ENCODE data around the gene SV2C.
"Not testable (repeated sequence)": the region's sequence is repeated elsewhere in the genome, so short reads cannot be mapped to it uniquely, and the experiment has no call there.

SV2C gene

DNA sequence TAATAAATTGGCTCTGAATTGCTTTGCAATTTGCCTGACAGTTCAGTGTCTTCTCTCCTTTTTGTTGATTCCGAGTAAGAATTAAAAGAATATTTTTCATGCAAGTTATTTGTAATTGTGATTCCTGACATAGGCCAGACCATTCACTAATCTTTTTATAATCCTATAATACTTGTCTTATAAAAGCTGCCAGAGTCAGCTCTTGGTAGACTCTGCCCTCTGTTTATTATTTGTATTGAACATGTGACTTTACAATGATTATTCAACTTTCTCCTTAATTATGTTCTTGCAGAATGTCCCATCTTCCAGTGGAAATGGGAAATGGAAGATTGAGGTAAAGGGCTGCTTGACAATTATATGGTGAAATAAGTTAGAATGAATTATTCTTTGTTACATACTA, 121.0 kb downstream of the SV2C start:
- DNase-seq (ENCODE audit: low read depth) = no peak

DNA sequence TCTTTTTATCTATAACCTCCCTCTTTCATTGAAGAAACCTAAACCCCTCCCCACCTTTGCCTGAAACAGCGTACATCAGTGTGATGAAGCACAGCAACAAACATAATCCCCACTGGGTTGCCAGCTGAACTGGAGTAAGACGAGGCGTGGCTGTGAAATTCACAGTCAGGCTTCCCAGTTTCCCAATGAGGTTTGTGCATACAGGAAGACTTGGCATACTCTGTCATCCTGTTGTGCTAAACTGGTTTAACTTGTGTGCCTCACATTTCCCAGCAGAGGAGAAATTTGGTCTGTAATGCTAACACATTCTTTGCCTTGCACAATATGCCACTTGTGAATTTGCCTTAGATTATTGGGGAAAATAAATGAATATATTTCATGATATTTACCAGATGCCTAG, 121.5 kb downstream of the SV2C start:
- DNase-seq (ENCODE audit: low read depth) = no peak

DNA sequence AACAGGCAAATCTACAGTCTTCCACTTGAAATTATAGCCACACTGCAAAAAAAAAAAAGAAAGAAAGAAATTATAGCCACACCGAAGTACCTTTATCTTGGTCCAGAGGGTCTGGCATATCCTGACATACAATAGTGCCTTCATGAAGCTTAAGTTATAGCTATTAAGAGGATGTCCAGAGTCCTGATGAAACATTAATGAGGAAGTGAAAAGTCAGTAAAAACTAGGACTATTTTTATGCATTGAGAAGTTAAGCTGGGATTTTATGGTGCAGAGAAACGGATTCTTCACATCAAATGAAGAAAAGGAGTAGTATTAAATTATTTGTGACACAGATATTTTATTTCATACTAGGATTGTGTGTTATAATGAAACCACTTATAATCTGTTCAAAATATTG, 123.9 kb downstream of the SV2C start:
- no peak for DNase-seq (ENCODE audit: low read depth)

DNA sequence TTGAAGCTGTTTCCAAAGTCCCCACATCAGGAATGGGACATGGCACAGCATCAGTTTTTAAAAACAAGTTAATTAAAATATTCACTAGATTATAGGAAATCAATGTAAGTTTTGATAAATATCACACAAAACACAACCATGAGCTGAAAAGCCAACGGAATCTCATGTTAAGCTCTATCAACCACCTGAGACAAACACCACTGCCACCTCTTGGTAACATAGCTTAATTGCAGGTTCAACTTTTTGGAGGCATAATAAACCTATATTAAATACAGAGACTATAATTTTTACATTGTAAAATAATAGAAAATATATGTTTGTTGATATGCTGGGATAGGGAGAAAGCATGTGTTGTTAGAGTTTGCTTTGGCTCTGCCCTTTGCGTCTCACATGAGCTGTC, 126.1 kb downstream of the SV2C start:
- no peak for DNase-seq (ENCODE audit: low read depth)

DNA sequence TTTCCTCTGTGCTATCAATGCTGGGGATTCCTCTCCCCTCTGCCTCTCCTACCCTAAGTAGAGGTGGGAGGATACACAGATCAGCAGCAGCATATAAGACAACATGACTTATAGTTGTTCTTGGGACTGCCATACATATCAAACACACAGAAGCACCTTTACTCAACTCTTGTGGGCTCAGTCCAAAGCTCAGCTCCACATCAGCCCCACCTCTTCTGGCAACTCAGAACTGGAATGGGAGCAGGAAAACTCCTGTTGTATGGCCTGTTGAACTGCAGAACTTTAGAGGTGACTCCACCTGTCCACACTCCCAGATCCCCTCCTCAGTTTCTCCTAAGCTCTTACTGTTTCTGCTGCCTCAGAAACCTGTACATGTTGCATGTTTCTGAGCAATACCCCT, 127.8 kb downstream of the SV2C start:
- DNase-seq (ENCODE audit: low read depth) = no peak

DNA sequence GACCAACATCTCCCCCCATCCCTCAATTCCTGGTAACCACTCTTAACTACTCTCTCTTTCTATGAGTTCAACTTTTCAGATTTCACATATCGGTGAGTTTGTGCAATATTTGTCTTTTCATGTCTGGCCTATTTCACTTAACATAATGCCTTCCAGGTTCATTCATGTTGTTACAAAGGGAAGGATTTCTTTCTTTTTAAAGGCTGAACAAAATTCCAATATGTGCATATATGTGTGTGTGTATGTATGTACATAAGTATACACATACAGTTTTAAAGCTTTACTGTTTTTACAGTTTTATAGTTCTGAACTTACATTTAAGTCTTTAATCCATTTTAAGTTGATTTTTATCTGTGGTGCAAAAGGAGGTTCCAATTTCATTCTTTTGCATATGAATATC, 130.7 kb downstream of the SV2C start:
- DNase-seq (ENCODE audit: low read depth) = no peak

DNA sequence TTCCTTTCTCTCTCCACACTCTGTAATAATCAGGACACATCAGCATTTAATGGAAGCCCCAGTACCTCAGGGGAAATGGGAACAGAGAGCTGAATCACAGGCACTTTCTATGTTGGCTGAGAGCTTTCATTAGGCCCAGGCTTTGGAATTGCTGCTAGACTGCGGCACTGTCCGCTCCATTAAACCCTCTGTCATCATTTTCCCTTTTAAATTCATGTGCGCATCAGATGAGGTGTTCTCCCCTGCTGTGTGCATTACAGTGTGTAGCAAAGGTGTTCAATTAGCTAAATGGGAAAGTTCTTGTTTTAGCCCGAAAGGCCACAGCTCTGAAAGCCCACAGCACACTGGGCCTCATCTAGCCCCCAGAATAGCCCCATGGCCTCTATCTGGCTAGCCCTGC, 133.6 kb downstream of the SV2C start:
- no peak for DNase-seq (ENCODE audit: low read depth)

DNA sequence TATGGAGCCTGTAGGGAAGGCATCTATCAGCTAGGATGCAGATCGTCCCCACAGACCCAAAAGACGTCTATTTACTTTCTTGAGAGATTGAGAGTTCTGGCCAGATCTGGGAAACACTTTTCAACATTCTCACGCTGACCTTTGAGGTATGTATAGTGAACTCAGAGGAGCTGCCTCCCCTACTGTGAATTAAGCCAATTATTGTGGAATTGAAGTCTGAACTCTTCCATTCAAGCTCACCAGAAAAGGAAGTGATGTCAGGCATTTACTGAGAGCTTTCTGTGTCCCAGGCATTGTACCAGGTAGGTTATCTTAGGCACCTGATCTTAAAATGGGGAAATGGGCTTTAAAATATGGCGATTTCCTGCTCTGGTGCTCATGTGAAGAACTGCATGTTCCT, 136.5 kb downstream of the SV2C start:
- no peak for DNase-seq (ENCODE audit: low read depth)

DNA sequence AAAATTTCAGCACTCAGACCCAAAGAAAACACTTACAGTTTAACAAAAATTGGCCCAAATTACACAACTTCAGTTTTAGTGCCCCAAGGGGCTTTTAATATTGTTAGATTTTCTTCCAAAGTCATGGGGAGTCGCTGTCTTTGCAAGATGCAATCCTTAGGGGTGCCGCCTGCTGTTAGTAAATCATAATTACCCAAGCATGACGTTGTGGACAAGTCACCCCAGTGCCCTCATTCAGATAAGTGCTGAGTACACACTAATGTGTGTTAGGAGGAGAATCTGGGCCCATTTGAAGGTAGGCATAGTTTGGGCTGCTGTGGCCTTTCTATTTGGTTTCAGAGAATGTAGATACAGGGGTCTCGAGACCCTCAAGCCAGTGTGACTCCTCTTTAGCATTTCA, 138.1 kb downstream of the SV2C start:
- no peak for DNase-seq (ENCODE audit: low read depth)

DNA sequence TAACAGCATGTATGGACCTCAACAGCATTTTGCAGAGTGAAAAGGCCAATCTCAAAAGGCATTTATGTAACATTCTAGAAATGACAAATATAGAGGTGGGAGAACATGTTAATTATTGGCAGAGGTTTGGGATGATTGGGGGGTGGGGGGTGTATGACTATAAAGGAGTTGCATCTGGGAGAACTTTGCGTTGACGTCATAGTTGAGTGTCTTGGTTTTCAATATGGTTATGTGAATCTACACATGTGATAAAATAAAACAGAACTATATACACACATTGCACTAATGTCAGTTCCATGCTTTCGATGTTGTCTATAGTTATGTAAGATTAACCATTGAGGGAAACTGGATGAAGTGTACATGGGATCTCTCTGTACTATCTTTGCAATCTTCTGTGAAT, 139.1 kb downstream of the SV2C start:
- no peak for DNase-seq (ENCODE audit: low read depth)

DNA sequence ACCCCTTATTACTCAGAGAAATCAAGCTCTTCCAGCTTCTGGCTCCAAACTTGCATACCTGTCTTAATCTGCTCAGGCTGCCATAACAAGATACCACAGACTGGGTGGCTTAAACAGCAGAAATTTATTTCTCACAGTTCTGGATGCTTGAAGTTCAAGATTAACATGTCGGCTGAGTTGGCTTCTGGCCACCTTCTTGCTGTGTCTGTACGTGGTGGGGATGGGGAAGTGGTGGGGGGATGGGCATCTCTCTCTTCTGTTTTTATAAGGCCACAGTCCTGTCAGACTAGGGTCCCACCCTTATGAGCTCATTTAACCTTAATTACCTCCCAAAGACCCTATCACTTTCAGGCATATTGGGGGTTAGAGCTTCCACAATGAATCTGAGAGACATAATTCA, 140.5 kb downstream of the SV2C start:
- DNase-seq (ENCODE audit: low read depth) = no peak

DNA sequence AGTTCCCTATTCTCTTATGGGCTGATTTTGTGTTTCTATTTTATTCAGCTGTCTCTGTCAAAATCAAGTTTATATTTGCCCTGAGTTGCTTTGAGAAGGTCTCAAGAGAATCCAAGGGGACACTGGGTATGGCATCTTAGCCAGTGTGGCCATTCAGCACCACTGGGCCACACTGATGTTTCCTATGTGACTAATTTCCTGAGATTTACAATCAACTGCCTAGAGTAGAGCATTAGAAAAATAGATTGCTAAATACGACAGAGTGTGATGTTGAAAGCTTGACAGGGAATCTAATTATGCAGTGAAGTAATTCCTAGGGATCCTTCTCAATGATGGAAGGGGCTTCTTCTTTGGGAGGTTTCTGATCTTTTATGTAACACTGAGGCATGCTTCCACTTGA, 141.7 kb downstream of the SV2C start:
- no peak for DNase-seq (ENCODE audit: low read depth)

DNA sequence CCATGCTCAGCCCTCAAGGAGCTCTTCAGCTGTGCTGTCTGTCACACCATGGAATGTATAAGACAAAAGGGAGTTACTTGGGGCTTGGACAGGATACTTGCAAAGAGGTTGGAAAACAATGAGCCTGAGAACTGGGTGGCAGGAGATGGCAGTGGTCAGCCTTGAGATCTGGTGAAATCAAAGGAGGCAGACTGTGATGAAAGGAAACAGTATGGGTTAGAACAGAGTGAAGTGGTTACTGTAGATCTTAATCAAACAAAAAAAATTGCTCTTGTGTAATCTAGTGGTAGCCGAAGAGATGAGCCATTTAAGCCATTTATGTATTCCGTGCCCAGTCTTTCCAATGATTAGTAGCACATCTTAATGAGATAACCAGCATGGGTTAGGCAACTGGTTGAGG, 142.2 kb downstream of the SV2C start:
- no peak for DNase-seq (ENCODE audit: low read depth)

DNA sequence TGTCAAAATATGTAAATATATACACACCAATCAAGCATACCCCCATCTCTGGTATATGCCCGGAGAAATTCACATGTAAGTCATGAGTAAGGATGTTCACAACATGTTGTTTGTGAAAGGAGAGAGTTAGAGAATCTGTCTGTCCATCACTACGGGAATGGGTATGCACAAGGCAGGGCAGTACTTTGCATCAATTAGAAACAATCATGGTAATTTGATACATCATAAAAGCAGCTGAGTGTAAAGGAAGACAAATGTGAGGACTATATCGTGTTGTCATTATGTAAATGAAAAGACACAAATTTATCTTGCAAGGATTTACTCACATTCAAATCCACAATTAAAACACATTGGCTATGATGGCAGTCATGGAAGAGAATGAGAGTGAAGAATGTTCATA, 146.7 kb downstream of the SV2C start:
- DNase-seq (ENCODE audit: low read depth) = no peak

DNA sequence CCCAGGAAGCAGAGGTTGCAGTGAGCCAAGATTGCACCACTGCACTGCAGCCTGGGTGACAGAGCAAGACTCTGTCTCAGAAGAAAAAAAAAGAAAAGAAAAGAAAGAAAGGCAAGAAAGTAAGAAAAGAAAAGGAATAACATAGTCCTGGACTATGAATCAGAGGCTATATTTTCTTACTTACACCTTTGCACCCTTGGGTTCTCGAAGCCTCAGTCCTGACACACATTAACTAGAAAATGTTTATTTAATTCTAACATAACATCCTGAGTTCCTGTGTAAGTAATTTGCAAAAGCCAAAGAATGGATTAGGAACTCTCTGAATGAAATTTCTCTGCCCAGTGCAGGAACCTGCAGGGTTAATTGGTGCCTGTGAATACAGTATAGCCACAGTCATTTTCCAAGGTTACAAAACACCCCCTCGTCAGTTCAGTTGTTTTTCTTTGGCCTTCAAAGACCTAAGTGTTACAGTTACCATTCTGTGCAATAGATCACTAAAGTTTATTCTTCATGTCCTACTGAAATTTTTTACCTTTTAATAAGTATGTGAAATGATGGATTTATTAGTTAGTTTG, 147.6 kb downstream of the SV2C start:
- DNase-seq (ENCODE audit: low read depth) = no peak

DNA sequence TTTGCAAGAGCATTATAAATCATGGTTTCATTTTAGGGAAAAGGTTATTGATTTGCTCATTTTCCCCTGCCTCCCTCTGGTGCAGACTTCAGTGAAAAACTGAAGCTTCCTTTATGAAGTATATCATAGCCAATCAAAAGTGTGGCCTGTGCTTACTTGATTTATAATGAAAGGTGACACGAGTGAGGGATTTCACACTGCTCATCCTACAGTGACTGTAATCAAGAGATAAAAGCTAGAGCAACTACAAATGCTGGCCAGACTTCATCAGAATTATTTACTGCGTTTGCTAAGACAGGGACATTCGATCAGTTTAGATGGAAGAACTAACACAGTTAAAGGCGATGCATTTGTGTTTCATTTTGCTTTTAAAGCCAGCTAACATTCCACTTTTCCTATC, 151.5 kb downstream of the SV2C start:
- no peak for DNase-seq (ENCODE audit: low read depth)

DNA sequence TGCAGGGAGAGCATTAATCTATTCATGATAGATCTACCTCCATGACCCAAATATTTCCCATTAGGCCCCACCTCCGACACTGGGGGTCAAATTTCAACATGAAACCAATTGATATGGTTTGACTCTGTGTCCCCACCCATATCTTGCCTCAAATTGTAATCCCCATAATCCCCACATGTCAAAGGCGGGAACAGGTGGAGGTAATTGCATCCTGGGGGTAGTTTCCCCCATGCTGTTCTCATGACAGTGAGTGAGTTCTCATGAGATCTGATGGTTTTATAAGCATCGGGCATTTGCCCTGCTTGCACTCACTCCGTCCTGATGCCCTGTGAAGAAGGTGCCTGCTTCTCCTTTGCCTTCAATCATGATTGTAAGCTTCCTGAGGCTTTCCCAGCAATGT, 153.5 kb downstream of the SV2C start:
- DNase-seq (ENCODE audit: low read depth) = no peak

DNA sequence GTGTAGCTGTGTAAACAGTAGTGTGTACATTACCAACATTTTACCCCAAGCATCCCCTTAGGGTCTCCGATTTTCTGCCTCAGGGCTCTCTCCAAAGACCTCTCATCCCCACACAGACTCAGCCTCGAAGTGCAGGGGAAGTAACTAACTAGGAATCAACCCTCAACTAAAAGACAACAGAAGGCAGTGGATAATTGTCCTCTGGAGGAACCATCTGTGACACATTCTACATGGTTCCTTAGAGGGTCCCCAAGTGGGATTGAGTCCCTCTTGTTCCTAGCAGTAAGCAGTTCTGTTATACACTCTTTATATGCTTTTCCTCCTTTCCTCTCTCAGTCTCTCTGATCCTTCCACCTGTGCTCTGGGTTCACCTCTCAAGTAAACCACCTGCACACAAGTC, 157.2 kb downstream of the SV2C start:
- no peak for DNase-seq (ENCODE audit: low read depth)

DNA sequence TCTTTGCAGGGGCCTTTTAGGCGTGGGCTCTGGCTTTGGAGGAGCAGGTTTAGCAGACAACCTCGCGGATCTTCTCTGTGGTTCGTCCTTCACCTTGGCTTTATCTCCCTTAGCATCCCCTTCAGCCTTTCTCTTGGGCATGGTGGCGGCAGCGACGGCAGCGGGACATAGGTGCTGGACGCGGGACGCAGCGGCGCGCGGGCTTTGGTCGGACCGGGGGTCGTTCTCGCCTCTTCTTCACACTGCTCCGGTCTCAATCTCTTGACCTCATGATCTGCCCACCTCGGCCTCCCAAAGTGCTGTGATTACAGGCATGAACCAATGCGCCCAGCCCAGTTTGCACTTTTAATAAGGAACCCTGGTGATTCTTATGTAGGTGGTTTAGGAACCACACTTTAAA, 159.0 kb downstream of the SV2C start:
- not testable (repeated sequence) for DNase-seq (ENCODE audit: low read depth)

DNA sequence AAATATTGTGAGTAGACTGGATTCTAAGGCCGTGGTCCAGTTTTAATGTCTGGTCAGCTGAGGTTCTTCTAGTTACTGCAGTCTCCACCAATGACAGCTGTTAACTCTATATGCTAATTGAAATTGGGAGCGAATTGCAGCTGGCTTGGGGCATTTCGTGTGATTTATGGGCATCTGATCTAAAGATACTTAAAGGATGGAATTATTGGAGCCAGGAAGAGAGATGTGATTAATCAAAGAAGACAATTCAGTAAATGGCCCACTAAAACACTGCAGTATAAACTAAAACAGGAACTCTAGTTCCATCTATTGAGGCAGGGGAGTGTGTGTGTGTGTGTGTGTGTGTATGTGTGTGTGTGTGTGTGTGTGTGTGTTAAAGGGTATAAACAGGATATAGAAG, 162.4 kb downstream of the SV2C start:
- DNase-seq (ENCODE audit: low read depth) = no peak

DNA sequence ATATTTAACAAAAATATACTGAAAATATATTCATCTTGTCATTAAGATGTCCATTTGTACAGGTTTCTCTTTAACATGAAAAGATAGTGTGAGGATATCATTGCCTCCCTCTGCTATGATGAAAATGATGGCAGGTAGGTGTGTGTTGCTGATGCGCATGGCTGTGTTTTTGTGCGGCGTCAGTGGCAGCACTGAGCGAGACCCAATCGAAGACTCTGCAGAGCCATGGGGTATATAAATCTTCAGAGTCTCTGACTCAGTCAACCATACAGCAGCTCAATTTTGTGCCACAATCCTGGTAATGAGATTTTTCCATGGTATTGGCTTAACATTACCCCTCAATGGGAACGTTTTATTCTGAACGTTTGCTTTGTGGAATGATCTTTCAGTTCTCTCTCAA, 166.4 kb downstream of the SV2C start:
- DNase-seq (ENCODE audit: low read depth) = no peak

DNA sequence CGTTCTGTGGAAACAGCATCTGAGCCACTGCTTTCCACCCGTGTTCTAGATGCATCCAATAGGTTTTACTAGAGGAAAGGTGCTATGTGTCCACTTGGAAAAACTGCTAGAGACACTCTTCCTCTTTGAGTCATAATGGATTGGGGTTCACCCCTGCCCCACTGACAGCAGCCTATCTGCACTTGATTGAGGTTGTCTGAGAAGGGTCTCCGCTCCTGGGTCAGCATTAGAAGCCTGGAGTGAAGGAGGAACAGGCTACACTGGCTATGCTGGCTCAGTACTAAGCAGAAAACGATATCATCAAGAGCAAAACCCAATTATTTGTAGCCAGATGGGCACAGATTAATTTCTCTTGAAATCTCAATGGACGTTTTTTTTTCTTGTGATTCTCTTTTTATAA, 167.3 kb downstream of the SV2C start:
- DNase-seq (ENCODE audit: low read depth) = no peak

DNA sequence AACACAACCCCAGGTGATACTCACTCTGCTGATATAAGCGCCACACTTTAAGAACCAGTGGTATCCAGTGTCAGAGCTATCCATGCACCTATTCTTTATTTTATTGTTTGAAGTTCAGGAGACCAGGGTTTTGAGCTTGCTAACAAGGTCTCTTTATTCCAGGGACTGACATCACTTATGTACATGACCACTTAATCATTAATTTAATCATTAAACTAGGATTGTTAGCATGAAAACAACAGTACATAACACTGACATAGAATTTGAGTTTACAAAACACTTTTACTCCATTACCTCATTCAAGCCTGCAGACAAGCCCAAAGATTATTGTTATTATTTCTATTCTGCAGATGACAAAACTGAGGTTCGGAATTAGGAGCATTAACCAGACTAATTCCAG, 168.5 kb downstream of the SV2C start:
- no peak for DNase-seq (ENCODE audit: low read depth)

DNA sequence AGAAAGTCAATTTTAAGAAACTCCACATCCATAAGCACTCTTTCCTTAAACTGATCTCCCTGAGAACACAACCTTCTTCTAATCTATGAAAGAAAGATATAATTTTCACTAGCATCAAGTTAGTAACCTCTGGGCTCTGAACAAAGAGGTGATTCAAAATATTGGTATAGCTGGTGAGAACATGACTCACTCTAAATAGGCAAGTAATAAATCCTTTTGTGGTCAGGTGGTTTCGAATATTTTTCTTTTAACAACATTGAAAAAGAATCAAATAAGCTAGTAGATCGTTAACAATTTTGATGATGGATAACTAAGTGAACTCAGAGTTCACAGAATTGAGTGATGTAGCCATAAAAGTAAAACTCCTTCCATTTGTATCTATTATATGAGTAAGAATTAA, 169.3 kb downstream of the SV2C start:
- DNase-seq (ENCODE audit: low read depth) = no peak

All from stimulated activated CD4-positive, alpha-beta T cell treated with anti-CD3 and anti-CD28 coated beads, Interleukin-2, amount 100 ng/mL, for 4 hours (primary cell).